Neuron (in vitro differentiated cells): ENCODE results near the gene COL5A2.

Experiments
- H2AFZ ChIP-seq: one replicate; pipeline ENCODE4 v1.6.1; 2013; ENCODE audit warnings: low read depth, mild to moderate bottlenecking, inconsistent platforms, low read length, moderate library complexity
- H3K27me3 ChIP-seq: one replicate; pipeline ENCODE4 v1.6.1; 2013; ENCODE audit warnings: low read length; ENCODE audit not compliant: insufficient read depth
- H3K36me3 ChIP-seq: one replicate; pipeline ENCODE4 v1.6.1; 2013; ENCODE audit warnings: low read length; ENCODE audit not compliant: insufficient read depth
- H3K4me1 ChIP-seq: one replicate; pipeline ENCODE4 v1.6.1; 2013; ENCODE audit warnings: low read length; ENCODE audit not compliant: insufficient read depth
- H3K4me3 ChIP-seq: 2 replicates; pipeline ENCODE4 v1.5.1; 2013; ENCODE audit warnings: mild to moderate bottlenecking, low read length, moderate library complexity
- H3K9me3 ChIP-seq: one replicate; pipeline ENCODE4 v1.6.1; 2013; ENCODE audit warnings: low read length

Gene COL5A2

GRCh38 chr2:189179570-189179950 lies at the start of gene COL5A2:
Gene COL5A2, minus strand, starts transcription at chr2:189179761. Its CDS starts 157 bp downstream, at chr2:189179604.
- Histone ChIP-seq H3K4me1 (peaks cover 6% of the 10 kb centered on the region), H3K9me3 (no peaks in the 10 kb centered on the region), H3K27me3 (no peaks in the 10 kb centered on the region), H3K36me3 (no peaks in the 10 kb centered on the region), H2AFZ (peak within 1 kb of the TSS; percentile 94), H3K4me3 (peak within 1 kb of the TSS; percentile 48)

DNA sequence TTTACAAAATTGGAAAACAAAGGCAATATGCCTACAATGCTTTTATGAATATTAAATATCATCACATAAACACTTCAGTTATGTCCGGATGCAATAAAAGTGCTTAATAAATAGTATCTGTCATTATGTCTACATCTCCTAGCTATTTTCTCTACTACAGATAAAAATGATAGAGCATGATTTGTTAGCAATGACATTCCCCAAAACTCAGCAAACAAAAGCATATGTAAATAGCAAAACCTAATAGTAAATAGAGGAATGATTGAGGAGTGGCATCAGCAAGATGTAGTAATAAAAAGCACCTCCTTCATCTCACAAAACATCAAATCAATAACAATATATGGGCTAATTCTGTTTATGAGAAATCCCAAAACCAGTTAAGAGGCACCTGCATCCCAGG lies 46.5 kb upstream of the COL5A2 start:
- no peak overlapping the region for H3K4me3 ChIP-seq
- no peak overlapping the region for H2AFZ ChIP-seq
- no peaks in the 10 kb centered on the region for H3K9me3 ChIP-seq
- no peaks in the 10 kb centered on the region for H3K36me3 ChIP-seq
- no peaks in the 10 kb centered on the region for H3K27me3 ChIP-seq
- no peaks in the 10 kb centered on the region for H3K4me1 ChIP-seq

DNA sequence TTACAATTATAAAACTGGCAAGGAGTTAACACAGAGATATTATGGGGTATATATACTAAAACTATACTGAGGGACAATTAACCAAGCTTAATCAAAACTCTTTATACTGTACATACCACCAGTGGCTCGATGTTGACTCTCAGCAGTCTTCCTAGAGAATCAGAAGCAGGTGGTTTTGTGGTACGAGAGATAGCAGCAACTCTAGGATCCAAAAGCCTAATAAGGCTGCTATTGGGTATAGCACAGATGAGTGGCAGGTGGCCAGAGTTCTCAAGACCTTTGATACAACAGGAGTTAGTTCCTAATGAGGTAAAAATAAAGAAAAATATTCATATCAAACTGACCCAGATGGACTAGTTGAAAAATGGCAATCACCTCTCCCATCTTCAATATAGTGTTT lies 45.5 kb upstream of the COL5A2 start:
- no peaks in the 10 kb centered on the region for H3K9me3 ChIP-seq
- no peaks in the 10 kb centered on the region for H3K27me3 ChIP-seq
- H2AFZ ChIP-seq = no peak overlapping the region
- H3K4me3 ChIP-seq = no peak overlapping the region
- H3K4me1 ChIP-seq = no peaks in the 10 kb centered on the region
- no peaks in the 10 kb centered on the region for H3K36me3 ChIP-seq

- H3K9me3 ChIP-seq = no peaks in the 10 kb centered on the region
- no peak overlapping the region for H2AFZ ChIP-seq
- no peaks in the 10 kb centered on the region for H3K4me1 ChIP-seq
- H3K4me3 ChIP-seq = no peak overlapping the region
- H3K36me3 ChIP-seq = no peaks in the 10 kb centered on the region
- no peaks in the 10 kb centered on the region for H3K27me3 ChIP-seq
These were observed 43.0 kb upstream of the COL5A2 start for GRCh38 chr2:189222468-189223105.

GRCh38 chr2:189221811-189222467 lies 42.4 kb upstream of the COL5A2 start:
- Histone ChIP-seq H3K4me3 (no peak overlapping the region), H3K36me3 (no peaks in the 10 kb centered on the region), H3K9me3 (no peaks in the 10 kb centered on the region), H3K27me3 (no peaks in the 10 kb centered on the region), H2AFZ (no peak overlapping the region), H3K4me1 (no peaks in the 10 kb centered on the region)

DNA sequence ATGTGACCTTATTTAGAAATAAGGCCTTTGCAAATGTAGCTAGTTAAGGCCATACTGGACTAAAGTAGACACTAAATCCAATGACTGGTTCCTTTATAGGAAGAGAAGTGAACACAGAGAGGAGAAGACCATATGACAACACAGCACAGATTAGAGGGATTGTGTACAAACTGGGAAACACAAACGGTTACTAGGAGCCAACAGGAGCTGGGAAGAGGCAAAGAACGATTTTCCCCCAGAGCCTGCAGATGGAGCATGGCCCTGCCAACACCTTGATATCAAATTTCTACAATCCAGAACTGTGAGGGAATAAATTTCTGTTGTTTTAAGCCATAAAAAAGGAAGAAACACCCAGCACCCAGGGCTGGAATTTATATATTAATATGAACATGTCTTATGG lies 38.7 kb upstream of the COL5A2 start:
- Histone ChIP-seq H3K27me3 (no peaks in the 10 kb centered on the region), H3K36me3 (no peaks in the 10 kb centered on the region), H3K4me3 (no peak overlapping the region), H3K9me3 (no peaks in the 10 kb centered on the region), H3K4me1 (no peaks in the 10 kb centered on the region), H2AFZ (no peak overlapping the region)

GRCh38 chr2:189217541-189217940 lies 38.0 kb upstream of the COL5A2 start:
- no peak overlapping the region for H2AFZ ChIP-seq
- H3K4me3 ChIP-seq = no peak overlapping the region
- H3K36me3 ChIP-seq = no peaks in the 10 kb centered on the region
- H3K9me3 ChIP-seq = no peaks in the 10 kb centered on the region
- H3K4me1 ChIP-seq = no peaks in the 10 kb centered on the region
- H3K27me3 ChIP-seq = no peaks in the 10 kb centered on the region

DNA sequence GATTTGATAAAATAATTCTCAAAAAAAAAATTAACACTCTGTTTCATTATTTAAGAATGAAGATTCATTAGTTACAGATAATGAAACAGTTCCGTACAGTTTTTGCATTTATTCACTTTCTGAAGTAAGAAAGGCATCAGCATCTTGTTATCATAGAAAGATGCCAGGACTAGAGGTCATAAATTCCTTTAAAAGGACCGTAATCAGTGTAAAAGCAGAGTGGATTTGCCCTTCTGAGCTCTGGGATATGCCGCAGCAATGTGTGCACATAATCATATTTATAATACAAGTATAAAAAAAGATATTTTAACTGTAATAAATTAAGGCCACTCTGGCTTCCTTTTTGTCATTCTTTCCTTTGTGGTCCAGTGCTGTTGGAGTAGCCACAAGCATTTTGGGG lies 37.5 kb upstream of the COL5A2 start:
- no peak overlapping the region for H2AFZ ChIP-seq
- no peaks in the 10 kb centered on the region for H3K9me3 ChIP-seq
- H3K4me1 ChIP-seq = no peaks in the 10 kb centered on the region
- H3K27me3 ChIP-seq = no peaks in the 10 kb centered on the region
- no peaks in the 10 kb centered on the region for H3K36me3 ChIP-seq
- H3K4me3 ChIP-seq = no peak overlapping the region

- no peak overlapping the region for H2AFZ ChIP-seq
- no peak overlapping the region for H3K4me3 ChIP-seq
- peaks cover 14% of the 10 kb centered on the region for H3K4me1 ChIP-seq
- no peaks in the 10 kb centered on the region for H3K27me3 ChIP-seq
- no peaks in the 10 kb centered on the region for H3K9me3 ChIP-seq
- no peaks in the 10 kb centered on the region for H3K36me3 ChIP-seq
These were observed 34.9 kb upstream of the COL5A2 start for GRCh38 chr2:189214484-189214883.

DNA sequence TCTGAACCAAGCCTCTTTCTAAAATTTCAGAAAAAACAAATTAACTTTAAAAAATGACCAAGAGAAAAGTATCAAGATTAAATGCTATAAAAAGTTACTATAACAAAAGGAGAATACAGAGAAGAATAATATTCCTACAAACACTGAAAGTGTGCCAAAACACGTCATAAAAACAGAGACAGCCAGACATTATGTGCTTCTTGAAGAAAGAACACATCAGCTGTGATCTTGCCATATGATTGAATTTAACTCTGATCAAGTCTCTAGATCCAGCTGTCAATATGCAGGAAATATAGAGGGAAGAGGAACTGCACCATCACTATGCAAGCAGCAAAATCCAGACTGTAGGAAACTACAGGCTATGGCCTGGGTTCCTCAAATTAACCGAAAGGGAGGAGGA lies 33.7 kb upstream of the COL5A2 start:
- Histone ChIP-seq H3K27me3 (no peaks in the 10 kb centered on the region), H3K4me3 (no peak overlapping the region), H3K4me1 (peaks cover 25% of the 10 kb centered on the region), H3K9me3 (no peaks in the 10 kb centered on the region), H2AFZ (no peak overlapping the region), H3K36me3 (no peaks in the 10 kb centered on the region)

DNA sequence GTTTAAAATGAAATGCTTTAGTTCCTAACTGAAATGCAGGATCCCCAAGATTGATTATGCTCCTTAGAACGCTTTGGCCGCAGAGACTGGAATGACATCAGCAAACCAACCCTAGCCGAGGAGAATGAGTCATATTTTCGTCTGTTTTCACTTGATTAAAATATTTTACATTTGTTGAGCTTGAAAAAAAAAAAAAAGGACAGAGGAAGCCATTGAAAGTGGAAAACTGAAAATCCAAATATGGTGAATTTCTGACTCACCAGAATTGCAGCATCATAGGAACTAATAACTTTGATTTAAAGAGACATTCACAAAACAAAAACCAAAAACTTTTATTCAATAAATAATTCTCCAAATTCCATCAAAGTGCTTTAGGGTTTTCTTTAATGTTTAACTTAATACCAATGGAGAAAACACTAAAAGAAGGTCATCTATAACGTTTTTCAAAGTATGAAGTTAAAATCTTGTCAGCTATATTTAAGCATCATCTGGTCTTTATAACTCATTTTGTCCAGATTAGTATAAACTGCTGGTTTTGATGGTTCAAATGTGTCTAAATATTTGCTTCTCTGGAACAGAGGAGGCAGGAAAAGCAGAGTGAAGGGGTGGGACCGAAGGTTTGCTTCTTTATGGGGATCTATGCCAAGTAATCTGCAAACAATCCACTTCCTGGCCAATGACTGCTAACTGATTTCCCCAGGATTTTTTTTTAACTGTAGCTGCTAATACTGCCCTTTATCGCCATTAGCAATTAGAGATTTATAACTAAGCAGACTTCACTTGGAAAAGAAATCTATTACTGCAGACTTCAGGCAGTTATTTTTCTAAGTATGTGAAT lies 30.9 kb upstream of the COL5A2 start:
- Histone ChIP-seq H3K4me3 (no peak overlapping the region), H3K27me3 (no peaks in the 10 kb centered on the region), H3K9me3 (no peaks in the 10 kb centered on the region), H2AFZ (peak overlapping the region; percentile 16), H3K4me1 (peaks cover 32% of the 10 kb centered on the region), H3K36me3 (no peaks in the 10 kb centered on the region)

- Histone ChIP-seq H3K36me3 (no peaks in the 10 kb centered on the region), H3K9me3 (no peaks in the 10 kb centered on the region), H3K27me3 (no peaks in the 10 kb centered on the region), H2AFZ (no peak overlapping the region), H3K4me1 (peaks cover 32% of the 10 kb centered on the region), H3K4me3 (no peak overlapping the region)
These were observed 28.7 kb upstream of the COL5A2 start for GRCh38 chr2:189208254-189208653.

DNA sequence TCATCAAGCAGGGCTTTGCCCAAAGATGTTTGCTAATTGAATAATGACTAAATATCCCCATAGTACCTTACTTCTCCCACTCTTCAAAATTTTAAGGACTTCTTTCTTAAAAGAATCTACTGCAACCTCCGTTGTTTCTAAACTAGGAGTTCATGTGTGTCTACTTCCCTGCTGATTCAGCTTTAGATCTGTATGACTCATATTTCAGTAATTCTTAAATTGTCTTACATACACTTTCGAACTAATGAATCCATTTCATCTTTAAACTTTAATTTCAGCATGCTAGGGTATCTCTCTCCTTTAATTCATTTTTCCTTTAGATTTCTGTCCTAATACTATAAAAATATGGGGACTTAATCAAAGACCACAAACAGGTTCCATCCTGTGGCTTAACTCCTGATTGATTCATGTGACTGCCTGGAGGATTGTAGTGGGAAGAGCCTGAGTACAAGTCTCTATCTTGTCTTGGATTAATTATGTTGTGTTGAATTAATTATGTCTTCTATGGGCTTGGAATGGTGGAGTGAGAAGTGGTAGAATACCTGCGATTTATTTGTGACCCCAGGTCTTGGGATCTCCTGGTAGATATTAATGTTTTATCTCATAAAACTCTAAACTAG lies 24.9 kb upstream of the COL5A2 start:
- Histone ChIP-seq H3K36me3 (no peaks in the 10 kb centered on the region), H3K4me1 (peaks cover 17% of the 10 kb centered on the region), H3K27me3 (no peaks in the 10 kb centered on the region), H2AFZ (no peak overlapping the region), H3K4me3 (no peak overlapping the region), H3K9me3 (no peaks in the 10 kb centered on the region)
